ENCODE measurements around the gene C22orf15. TPM values are rescaled to one million over a fixed set of nuclear protein-coding genes. Genes with fewer than 3 reads are reported as not detected.
A peak's percentile ranks its signal among the peaks of the same experiment; 100 is the strongest.

C22orf15 gene
- total and polyA plus RNA-seq, 8 donors: not detected

- ATAC-seq: peak; percentile 37 to 59 (median 43)
- intact Hi-C loops (cut with DNase I): no loop called here
- no peak for FAIRE-seq
- H3K9me3 ChIP-seq: no peaks in the 10 kb centered on the region
- no peak for TF ChIP-seq CTCF (IDR thresholded peaks at IDR 0.05)
- H3K36me3 ChIP-seq: no peaks in the 10 kb centered on the region
- H3K4me1 ChIP-seq: no peaks in the 10 kb centered on the region
- H3K4me3 ChIP-seq: peak within 1 kb of the TSS; percentile 15 to 50 (median 30)
- H3K27ac ChIP-seq: peak within 1 kb of the TSS in 1 of 4 donors; percentile 27
- DNase-seq: peak in 5 of 6 donors; percentile 48 to 85 (median 76)
- 6 to 13% methylated on average over 40 to 79 of the region's 79 CpGs for WGBS, 2 donors
- H3K27me3 ChIP-seq: no peaks in the 10 kb centered on the region
Measured at GRCh38 chr22:23772649-23773473, 10.1 kb downstream of the C22orf15 start, which contains the start of gene MMP11. Gene MMP11, plus strand, starts transcription at chr22:23772849. Its CDS starts 22 bp downstream, at chr22:23772871.

- no peak for ATAC-seq
- no peak for TF ChIP-seq CTCF (IDR thresholded peaks at IDR 0.05)
- Histone ChIP-seq H3K4me3 (peak overlapping the region in 2 of 4 donors; percentile 43 to 50), H3K9me3 (no peaks in the 10 kb centered on the region), H3K27ac (no peak overlapping the region), H3K27me3 (no peaks in the 10 kb centered on the region), H3K36me3 (no peaks in the 10 kb centered on the region), H3K4me1 (no peaks in the 10 kb centered on the region)
- intact Hi-C loops (cut with DNase I): no loop called here
- no peak for FAIRE-seq
- DNase-seq: peak in 1 of 6 donors; percentile 43
- 70 to 74% methylated on average over 6 to 7 of the region's 7 CpGs for WGBS, 2 donors
Measured at GRCh38 chr22:23773483-23774113, 10.8 kb downstream of the C22orf15 start.

- Histone ChIP-seq H3K4me1 (no peaks in the 10 kb centered on the region), H3K36me3 (no peaks in the 10 kb centered on the region), H3K27ac (no peak overlapping the region), H3K4me3 (no peak overlapping the region), H3K27me3 (no peaks in the 10 kb centered on the region), H3K9me3 (no peaks in the 10 kb centered on the region)
- no peak for ATAC-seq
- WGBS, 2 donors: 68 to 72% methylated on average over 12 of the region's 12 CpGs
- TF ChIP-seq CTCF (IDR thresholded peaks at IDR 0.05): no peak
- intact Hi-C loops (cut with DNase I): no loop called here
- DNase-seq: no peak
- FAIRE-seq: no peak
Measured at GRCh38 chr22:23774114-23774921, 11.5 kb downstream of the C22orf15 start.

GRCh38 chr22:23774922-23775436, 12.2 kb downstream of the C22orf15 start:
- intact Hi-C loops (cut with DNase I): no loop called here
- DNase-seq (no peak), ATAC-seq (no peak), FAIRE-seq (no peak)
- Histone ChIP-seq H3K27me3 (no peaks in the 10 kb centered on the region), H3K4me3 (no peak overlapping the region), H3K27ac (no peak overlapping the region), H3K36me3 (no peaks in the 10 kb centered on the region), H3K9me3 (no peaks in the 10 kb centered on the region), H3K4me1 (no peaks in the 10 kb centered on the region)
- 87 to 90% methylated on average over 2 of the region's 2 CpGs for WGBS, 2 donors
- TF ChIP-seq CTCF (IDR thresholded peaks at IDR 0.05): no peak
